NCI-H1092 treated with DMSO at 0.1 percent for 48 hours (cell line): ENCODE measurements around the gene CRYZL1.

Experiments used
- DNase-seq: peaks from one replicate; lab custom pipeline; 2025; lab: John Stamatoyannopoulos, UW

CRYZL1 gene

GRCh38 chr21:33661146-33661545, 19.6 kb upstream of the CRYZL1 start:
- no peak for DNase-seq

GRCh38 chr21:33660406-33660805, 18.9 kb upstream of the CRYZL1 start:
- DNase-seq, result no peak

GRCh38 chr21:33659568-33659949, 18.0 kb upstream of the CRYZL1 start:
- no peak for DNase-seq

- DNase-seq, result no peak
These were observed 17.5 kb upstream of the CRYZL1 start for GRCh38 chr21:33658919-33659567.

GRCh38 chr21:33657124-33657820, 15.7 kb upstream of the CRYZL1 start:
- no peak for DNase-seq

- no peak for DNase-seq
These were observed 14.2 kb upstream of the CRYZL1 start for GRCh38 chr21:33655588-33656221.

- DNase-seq, result no peak
These were observed 12.9 kb upstream of the CRYZL1 start for GRCh38 chr21:33654412-33654811.

GRCh38 chr21:33651965-33652680, 10.6 kb upstream of the CRYZL1 start:
- DNase-seq, result no peak

GRCh38 chr21:33650929-33651509, 9.5 kb upstream of the CRYZL1 start:
- no peak for DNase-seq

- DNase-seq, result no peak
These were observed 8.7 kb upstream of the CRYZL1 start for GRCh38 chr21:33650230-33650629.

- DNase-seq, result no peak
These were observed 7.0 kb upstream of the CRYZL1 start for GRCh38 chr21:33648555-33648954.

GRCh38 chr21:33647587-33647986, 6.0 kb upstream of the CRYZL1 start:
- DNase-seq, result no peak

- no peak for DNase-seq
These were observed 4.2 kb upstream of the CRYZL1 start for GRCh38 chr21:33645730-33646129.

GRCh38 chr21:33644383-33645074, 3.0 kb upstream of the CRYZL1 start:
- DNase-seq, result no peak

GRCh38 chr21:33643658-33644311, 2.2 kb upstream of the CRYZL1 start:
- no peak for DNase-seq

- peak; percentile 9 for DNase-seq
These were observed 1.5 kb upstream of the CRYZL1 start for GRCh38 chr21:33642896-33643657.

GRCh38 chr21:33642027-33642895, 720 bp upstream of the CRYZL1 start, which contains the start of gene ITSN1:
Gene ITSN1, plus strand, starts transcription at chr21:33642501. Its CDS starts 76,328 bp downstream, at chr21:33718829.
- DNase-seq, result peak; percentile 99

GRCh38 chr21:33640697-33641351, 717 bp downstream of the CRYZL1 start:
- no peak for DNase-seq

GRCh38 chr21:33634254-33634653, 7.3 kb downstream of the CRYZL1 start:
- no peak for DNase-seq
